ENCODE results near the gene KSR1. TPM values are rescaled to one million over a fixed set of nuclear protein-coding genes. Genes with fewer than 3 reads are reported as not detected.
"Not testable (repeated sequence)": the region's sequence is repeated elsewhere in the genome, so short reads cannot be mapped to it uniquely, and the experiment has no call there.

KSR1 gene
- 35.9 and 37.6 TPM in 2 replicates for total RNA-seq (2014; rRNA removed; shearing (Covaris generic))

- peak; percentile 80 to 82 for DNase-seq
- Histone ChIP-seq H3K27me3 (peaks cover 6% of the 10 kb centered on the region; the same call in 1 of the 2 replicates), H3K4me3 (peak within 1 kb of the TSS; percentile 75), H3K27ac (no peak within 1 kb of the TSS), H3K9me3 (replicated peaks) (no peaks in the 10 kb centered on the region), H3K4me1 (peaks cover 28% of the 10 kb centered on the region), H3K36me3 (no peaks in the 10 kb centered on the region)
These were observed at the start of gene KSR1 for GRCh38 chr17:27455914-27456680. KSR1 (plus strand) TSS chr17:27456448; CDS start chr17:27456644, 196 bp downstream.

- peak; percentile 74 to 75 for DNase-seq
- H3K4me1 ChIP-seq, result peaks cover 15% of the 10 kb centered on the region
- H3K9me3 ChIP-seq (replicated peaks), result no peaks in the 10 kb centered on the region
- no peaks in the 10 kb centered on the region for H3K36me3 ChIP-seq
- H3K4me3 ChIP-seq, result no peak overlapping the region
- H3K27ac ChIP-seq, result peak overlapping the region; percentile 1; the same call in 1 of the 2 replicates
- H3K27me3 ChIP-seq, result peaks cover 5% of the 10 kb centered on the region
These were observed 48.1 kb upstream of the KSR1 start for GRCh38 chr17:27407916-27408864.

- Histone ChIP-seq H3K27ac (peak overlapping the region; percentile 1; the same call in 1 of the 2 replicates), H3K27me3 (peaks cover 5% of the 10 kb centered on the region), H3K4me3 (no peak overlapping the region), H3K4me1 (peaks cover 15% of the 10 kb centered on the region), H3K36me3 (no peaks in the 10 kb centered on the region), H3K9me3 (replicated peaks) (no peaks in the 10 kb centered on the region)
- peak in 1 of 2 experiments; percentile 21 for DNase-seq
These were observed 47.4 kb upstream of the KSR1 start for GRCh38 chr17:27408891-27409290.

- not testable (repeated sequence) for H3K9me3 ChIP-seq (replicated peaks); DNase-seq; H3K4me3 ChIP-seq; H3K27ac ChIP-seq; H3K36me3 ChIP-seq
- Histone ChIP-seq H3K27me3 (peaks cover 10% of the 10 kb centered on the region), H3K4me1 (peaks cover 15% of the 10 kb centered on the region)
These were observed 44.1 kb upstream of the KSR1 start for GRCh38 chr17:27412158-27412557.

- no peak for DNase-seq
- no peaks in the 10 kb centered on the region for H3K36me3 ChIP-seq
- peaks cover 12% of the 10 kb centered on the region for H3K4me1 ChIP-seq
- H3K27ac ChIP-seq, result no peak overlapping the region
- no peaks in the 10 kb centered on the region for H3K9me3 ChIP-seq (replicated peaks)
- H3K27me3 ChIP-seq, result peaks cover 18% of the 10 kb centered on the region
- H3K4me3 ChIP-seq, result no peak overlapping the region
These were observed 42.9 kb upstream of the KSR1 start for GRCh38 chr17:27413315-27413714.

- Histone ChIP-seq H3K36me3 (no peaks in the 10 kb centered on the region), H3K27me3 (peaks cover 19% of the 10 kb centered on the region), H3K4me3 (no peak overlapping the region), H3K4me1 (peaks cover 7% of the 10 kb centered on the region), H3K27ac (no peak overlapping the region), H3K9me3 (replicated peaks) (no peaks in the 10 kb centered on the region)
- DNase-seq, result no peak
These were observed 42.5 kb upstream of the KSR1 start for GRCh38 chr17:27413792-27414191.

- Histone ChIP-seq H3K4me3 (no peak overlapping the region), H3K36me3 (no peaks in the 10 kb centered on the region), H3K27me3 (peaks cover 19% of the 10 kb centered on the region), H3K4me1 (peaks cover 2% of the 10 kb centered on the region), H3K9me3 (replicated peaks) (no peaks in the 10 kb centered on the region), H3K27ac (no peak overlapping the region)
- no peak for DNase-seq
These were observed 42.0 kb upstream of the KSR1 start for GRCh38 chr17:27414271-27414670.

- Histone ChIP-seq H3K9me3 (replicated peaks) (no peaks in the 10 kb centered on the region), H3K27me3 (peaks cover 19% of the 10 kb centered on the region), H3K27ac (no peak overlapping the region), H3K4me1 (no peaks in the 10 kb centered on the region), H3K4me3 (no peak overlapping the region), H3K36me3 (no peaks in the 10 kb centered on the region)
- DNase-seq, result no peak
These were observed 41.6 kb upstream of the KSR1 start for GRCh38 chr17:27414694-27415093.

- no peaks in the 10 kb centered on the region for H3K36me3 ChIP-seq
- H3K4me1 ChIP-seq, result no peaks in the 10 kb centered on the region
- DNase-seq, result no peak
- no peaks in the 10 kb centered on the region for H3K9me3 ChIP-seq (replicated peaks)
- H3K27ac ChIP-seq, result no peak overlapping the region
- H3K27me3 ChIP-seq, result peaks cover 19% of the 10 kb centered on the region
- no peak overlapping the region for H3K4me3 ChIP-seq
These were observed 41.0 kb upstream of the KSR1 start for GRCh38 chr17:27415120-27415795.

- H3K4me3 ChIP-seq, result no peak overlapping the region
- no peaks in the 10 kb centered on the region for H3K9me3 ChIP-seq (replicated peaks)
- DNase-seq, result no peak
- no peak overlapping the region for H3K27ac ChIP-seq
- peaks cover 18% of the 10 kb centered on the region for H3K27me3 ChIP-seq
- no peaks in the 10 kb centered on the region for H3K36me3 ChIP-seq
- H3K4me1 ChIP-seq, result no peaks in the 10 kb centered on the region
These were observed 38.5 kb upstream of the KSR1 start for GRCh38 chr17:27417596-27418365.

- Histone ChIP-seq H3K9me3 (replicated peaks) (no peaks in the 10 kb centered on the region), H3K27ac (no peak overlapping the region), H3K36me3 (no peaks in the 10 kb centered on the region), H3K4me1 (no peaks in the 10 kb centered on the region), H3K4me3 (no peak overlapping the region), H3K27me3 (peaks cover 14% of the 10 kb centered on the region)
- DNase-seq, result no peak
These were observed 38.0 kb upstream of the KSR1 start for GRCh38 chr17:27418366-27418615.

- Histone ChIP-seq H3K27me3 (peaks cover 14% of the 10 kb centered on the region), H3K27ac (no peak overlapping the region)
- no peak for DNase-seq
These were observed 37.1 kb upstream of the KSR1 start for GRCh38 chr17:27419156-27419555.

GRCh38 chr17:27420211-27420950, 35.9 kb upstream of the KSR1 start:
- Histone ChIP-seq H3K36me3 (no peaks in the 10 kb centered on the region), H3K4me3 (no peak overlapping the region)
- no peak for DNase-seq

More at GRCh38 chr17:27419156-27419555, 37.1 kb upstream of the KSR1 start:
- Histone ChIP-seq H3K4me1 (no peaks in the 10 kb centered on the region), H3K9me3 (replicated peaks) (no peaks in the 10 kb centered on the region), H3K4me3 (no peak overlapping the region), H3K36me3 (no peaks in the 10 kb centered on the region)

More at GRCh38 chr17:27420211-27420950, 35.9 kb upstream of the KSR1 start:
- no peak overlapping the region for H3K27ac ChIP-seq
- H3K9me3 ChIP-seq (replicated peaks), result no peaks in the 10 kb centered on the region
- no peaks in the 10 kb centered on the region for H3K4me1 ChIP-seq
- H3K27me3 ChIP-seq, result peaks cover 10% of the 10 kb centered on the region

Data from SJCRH30 (cell line).